Endometrium (tissue), 2 donors: Measurements from ENCODE around the gene MLLT3.

Experiments used
- FAIRE-seq: peaks from 2 replicates; lab custom pipeline; 2012; peaks lifted over from hg19 to GRCh38; lab: Jason Lieb, UNC
- donor health status: control.
- donor health status: control.

The MLLT3 gene

GRCh38 chr9:20624201-20625002 is 2.1 kb upstream of the MLLT3 start:
- FAIRE-seq, result peak; percentile 89

- FAIRE-seq, result no peak
Observed at GRCh38 chr9:20623748-20624124, 1.4 kb upstream of the MLLT3 start.

- FAIRE-seq, result no peak
Observed at GRCh38 chr9:20623021-20623747, 885 bp upstream of the MLLT3 start.

- FAIRE-seq, result no peak
Observed at GRCh38 chr9:20621471-20622329, 599 bp downstream of the MLLT3 start.

GRCh38 chr9:20620650-20621470 is 1.4 kb downstream of the MLLT3 start:
- FAIRE-seq, result no peak

GRCh38 chr9:20619487-20620200 is 2.7 kb downstream of the MLLT3 start:
- no peak for FAIRE-seq

- no peak for FAIRE-seq
Observed at GRCh38 chr9:20618361-20618802, 3.9 kb downstream of the MLLT3 start.

- FAIRE-seq, result no peak
Observed at GRCh38 chr9:20616808-20617207, 5.5 kb downstream of the MLLT3 start.

- FAIRE-seq, result no peak
Observed at GRCh38 chr9:20614602-20615216, 7.6 kb downstream of the MLLT3 start.

- FAIRE-seq, result no peak
Observed at GRCh38 chr9:20611691-20612287, 10.5 kb downstream of the MLLT3 start.

- FAIRE-seq, result no peak
Observed at GRCh38 chr9:20610591-20610990, 11.7 kb downstream of the MLLT3 start.

- no peak for FAIRE-seq
Observed at GRCh38 chr9:20608582-20608981, 13.7 kb downstream of the MLLT3 start.

GRCh38 chr9:20606652-20607051 is 15.6 kb downstream of the MLLT3 start:
- no peak for FAIRE-seq

GRCh38 chr9:20604562-20604961 is 17.7 kb downstream of the MLLT3 start:
- FAIRE-seq, result peak; percentile 62

GRCh38 chr9:20603524-20604268 is 18.6 kb downstream of the MLLT3 start:
- FAIRE-seq, result no peak

GRCh38 chr9:20601292-20601691 is 21.0 kb downstream of the MLLT3 start:
- peak; percentile 57 for FAIRE-seq

- no peak for FAIRE-seq
Observed at GRCh38 chr9:20599195-20599594, 23.1 kb downstream of the MLLT3 start.

- FAIRE-seq, result no peak
Observed at GRCh38 chr9:20598367-20598766, 23.9 kb downstream of the MLLT3 start.

GRCh38 chr9:20597862-20598261 is 24.4 kb downstream of the MLLT3 start:
- FAIRE-seq, result no peak
